ENCODE data around the gene KCNAB1. TPM values are rescaled to one million over a fixed set of nuclear protein-coding genes. Genes with fewer than 3 reads are reported as not detected.

Gene KCNAB1
- total RNA-seq, 1 experiment from 2014 or later, result not detected

GRCh38 chr3:156298938-156299337 lies 178.6 kb downstream of the KCNAB1 start:
- Histone ChIP-seq H4K20me1 (ENCODE audit: insufficient read depth) (no peaks in the 10 kb centered on the region), H3K4me1 (ENCODE audit: control insufficient read depth in 1 of 2, insufficient read depth in 2 of 2, low read length in 2 of 2) (no peaks in the 10 kb centered on the region), H3K4me2 (ENCODE audit: low read length) (no peak overlapping the region), H3K9me2 (ENCODE audit: insufficient read depth) (no peaks in the 10 kb centered on the region), H3K9me3 (ENCODE audit: control insufficient read depth in 1 of 2, insufficient read depth in 1 of 2, low read depth in 1 of 2, low read length in 2 of 2) (no peaks in the 10 kb centered on the region), H3K9ac (ENCODE audit: low read length) (no peak overlapping the region), H3K4me3 (replicated peaks in 1 of 2; ENCODE audit: low read depth in 1 of 2, low read length in 2 of 2) (no peak overlapping the region), H2AFZ (ENCODE audit: low read depth, low read length, poor library complexity, severe bottlenecking) (no peak overlapping the region), H3K36me3 (ENCODE audit: control insufficient read depth in 1 of 2, insufficient read depth in 2 of 2, low read length in 2 of 2) (no peaks in the 10 kb centered on the region), H3K27me3 (ENCODE audit: insufficient read depth, low read length) (no peaks in the 10 kb centered on the region), H3K27ac (ENCODE audit: low read depth, low read length) (no peak overlapping the region), H3K79me2 (ENCODE audit: insufficient read depth, low read length) (no peaks in the 10 kb centered on the region)
- ChIA-PET POLR2A (no interaction called here), CTCF (no interaction called here), RAD21 (ENCODE audit: low non-redundant PET in 1 of 2, low total read pairs in 2 of 2, uncharacterized antibody in 2 of 2, unreplicated experiment in 2 of 2) (no interaction called here)
- intact Hi-C loops (cut with micrococcal nuclease), result no loop called here
- no peak for TF ChIP-seq POLR2A (IDR thresholded peaks at IDR 0.05; ENCODE audit: borderline replicate concordance, extremely low read depth, insufficient read depth, insufficient read length)
- DNase-seq (ENCODE audit: low read depth, low spot score) (no peak), ATAC-seq (no peak)
- no TSS peak for BruUV-seq (replicated peaks)

GRCh38 chr3:156299569-156299968 lies 179.2 kb downstream of the KCNAB1 start:
- H3K9ac ChIP-seq (ENCODE audit: low read length), result no peak overlapping the region
- H2AFZ ChIP-seq (ENCODE audit: low read depth, low read length, poor library complexity, severe bottlenecking), result no peak overlapping the region
- H3K79me2 ChIP-seq (ENCODE audit: insufficient read depth, low read length), result no peaks in the 10 kb centered on the region
- H4K20me1 ChIP-seq (ENCODE audit: insufficient read depth), result no peaks in the 10 kb centered on the region
- no peak for TF ChIP-seq ZBTB33 (IDR thresholded peaks at IDR 0.05; ENCODE audit: extremely low read depth, insufficient replicate concordance, low read length)
- TF ChIP-seq RAD21 (IDR thresholded peaks at IDR 0.05; ENCODE audit: low read depth), result no peak
- no peak for TF ChIP-seq CTCF (IDR thresholded peaks at IDR 0.05 in 2 of 3, conservative IDR thresholded peaks at IDR 0.05 in 1 of 3; ENCODE audit: borderline replicate concordance in 1 of 3, insufficient read depth in 1 of 3, low read depth in 2 of 3, low read length in 2 of 3)
- TF ChIP-seq ATF3 (IDR thresholded peaks at IDR 0.05), result no peak
- TF ChIP-seq FOSL1 (IDR thresholded peaks at IDR 0.05; ENCODE audit: low read depth), result no peak
- TF ChIP-seq JUND (IDR thresholded peaks at IDR 0.05), result no peak
- TF ChIP-seq SIN3A (IDR thresholded peaks at IDR 0.05; ENCODE audit: low read depth), result no peak
- no peak for TF ChIP-seq ZFX (IDR thresholded peaks at IDR 0.05)
- no peak for TF ChIP-seq TCF7L2 (IDR thresholded peaks at IDR 0.05; ENCODE audit: borderline replicate concordance, extremely low read depth, insufficient read depth, insufficient read length)
- H3K4me2 ChIP-seq (ENCODE audit: low read length), result no peak overlapping the region
- H3K4me3 ChIP-seq (replicated peaks in 1 of 2; ENCODE audit: low read depth in 1 of 2, low read length in 2 of 2), result no peak overlapping the region
- ChIA-PET RAD21 (ENCODE audit: low non-redundant PET in 1 of 2, low total read pairs in 2 of 2, uncharacterized antibody in 2 of 2, unreplicated experiment in 2 of 2) (no interaction called here), POLR2A (no interaction called here), CTCF (no interaction called here)
- intact Hi-C loops (cut with micrococcal nuclease), result no loop called here
- H3K9me2 ChIP-seq (ENCODE audit: insufficient read depth), result no peaks in the 10 kb centered on the region
- no peaks in the 10 kb centered on the region for H3K27me3 ChIP-seq (ENCODE audit: insufficient read depth, low read length)
- no TSS peak for BruUV-seq (replicated peaks)
- no peaks in the 10 kb centered on the region for H3K36me3 ChIP-seq (ENCODE audit: control insufficient read depth in 1 of 2, insufficient read depth in 2 of 2, low read length in 2 of 2)
- no peaks in the 10 kb centered on the region for H3K9me3 ChIP-seq (ENCODE audit: control insufficient read depth in 1 of 2, insufficient read depth in 1 of 2, low read depth in 1 of 2, low read length in 2 of 2)
- DNase-seq (ENCODE audit: low read depth, low spot score) (no peak), ATAC-seq (no peak)
- no peaks in the 10 kb centered on the region for H3K4me1 ChIP-seq (ENCODE audit: control insufficient read depth in 1 of 2, insufficient read depth in 2 of 2, low read length in 2 of 2)
- H3K27ac ChIP-seq (ENCODE audit: low read depth, low read length), result no peak overlapping the region

Data from HCT116 (cell line).